NK-92 (cell line): ENCODE results near the gene RIN1.
"Not testable (repeated sequence)": the region's sequence is repeated elsewhere in the genome, so short reads cannot be mapped to it uniquely, and the experiment has no call there.

Source experiments
- DNase-seq: peaks from one replicate; lab custom pipeline; 2025; ENCODE audit not compliant: unreplicated experiment; lab: John Stamatoyannopoulos, UW

Gene RIN1

GRCh38 chr11:66321606-66322005, 14.6 kb downstream of the RIN1 start:
- no peak for DNase-seq

GRCh38 chr11:66320748-66321147, 15.5 kb downstream of the RIN1 start:
- not testable (repeated sequence) for DNase-seq

- DNase-seq: not testable (repeated sequence)
Measured at GRCh38 chr11:66320289-66320688, 15.9 kb downstream of the RIN1 start.

- DNase-seq: no peak
Measured at GRCh38 chr11:66318600-66318970, 17.6 kb downstream of the RIN1 start.

GRCh38 chr11:66317723-66318599, 18.3 kb downstream of the RIN1 start:
- peak; percentile 60 for DNase-seq

- DNase-seq: no peak
Measured at GRCh38 chr11:66317322-66317722, 18.9 kb downstream of the RIN1 start.

GRCh38 chr11:66316849-66317251, 19.4 kb downstream of the RIN1 start, which contains the start of gene CD248:
Gene CD248 (minus strand): TSS chr11:66317044. CDS start chr11:66317027, 17 bp downstream.
- no peak for DNase-seq

- no peak for DNase-seq
Measured at GRCh38 chr11:66315921-66316811, 20.1 kb downstream of the RIN1 start.

GRCh38 chr11:66315498-66315885, 20.7 kb downstream of the RIN1 start:
- DNase-seq: no peak

- no peak for DNase-seq
Measured at GRCh38 chr11:66314561-66315497, 21.4 kb downstream of the RIN1 start.

- DNase-seq: no peak
Measured at GRCh38 chr11:66314186-66314501, 22.1 kb downstream of the RIN1 start.

GRCh38 chr11:66313321-66314185, 22.7 kb downstream of the RIN1 start:
- DNase-seq: no peak

- peak; percentile 89 for DNase-seq
Measured at GRCh38 chr11:66312549-66313320, 23.5 kb downstream of the RIN1 start.

- peak; percentile 84 for DNase-seq
Measured at GRCh38 chr11:66311965-66312548, 24.2 kb downstream of the RIN1 start.

GRCh38 chr11:66311470-66311964, 24.7 kb downstream of the RIN1 start:
- DNase-seq: no peak

GRCh38 chr11:66310803-66311440, 25.3 kb downstream of the RIN1 start:
- not testable (repeated sequence) for DNase-seq

GRCh38 chr11:66310324-66310723, 25.9 kb downstream of the RIN1 start:
- DNase-seq: no peak

GRCh38 chr11:66309475-66309874, 26.8 kb downstream of the RIN1 start:
- no peak for DNase-seq
